Esophagus squamous epithelium (tissue), 4 donors: ENCODE measurements around the gene PRELID1.

Source experiments
- POLR2A ChIP-seq, 4 donors: fragments of 450-650 bp; IDR thresholded peaks; one replicate each; pipeline ENCODE4 v1.6.1; 2017; ENCODE audit warnings: antibody characterized with exemption in 4 of 4, mild to moderate bottlenecking in 4 of 4, moderate library complexity in 3 of 4
- TF ChIP-seq, protein P1 (sequence below), 6 experiments: fragments of 450-650 bp in 4 of 6; fragments of 200-600 bp in 2 of 6; sonication (generic) in 2 of 6; IDR thresholded peaks; one replicate each; pipeline ENCODE4 v1.5.1; 2016 to 2019; ENCODE audit warnings: antibody characterized with exemption in 6 of 6, mild to moderate bottlenecking in 4 of 6, moderate library complexity in 4 of 6

DNA sequence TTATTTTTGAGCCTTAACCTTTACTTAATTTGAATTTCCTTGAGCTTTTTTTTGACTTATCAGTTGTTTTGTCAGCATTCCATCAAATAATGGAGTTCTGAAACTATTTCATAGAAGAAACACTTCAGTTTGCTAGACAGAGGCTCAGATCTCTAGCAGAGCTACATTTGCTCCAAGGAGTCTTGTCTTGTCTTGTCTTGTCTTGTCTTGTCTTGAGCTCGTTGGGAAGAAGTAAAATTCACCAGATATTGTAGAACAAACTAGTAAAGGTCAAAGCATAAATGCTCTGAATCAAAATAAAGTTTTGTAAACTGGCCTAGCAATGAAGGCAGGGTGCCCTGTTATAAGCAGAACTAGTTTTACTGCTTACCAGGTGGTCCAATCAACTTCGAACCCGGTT is 33.6 kb upstream of the PRELID1 start:
- no peak for TF ChIP-seq POLR2A (IDR thresholded peaks at IDR 0.05)
- TF ChIP-seq, protein P1, sequence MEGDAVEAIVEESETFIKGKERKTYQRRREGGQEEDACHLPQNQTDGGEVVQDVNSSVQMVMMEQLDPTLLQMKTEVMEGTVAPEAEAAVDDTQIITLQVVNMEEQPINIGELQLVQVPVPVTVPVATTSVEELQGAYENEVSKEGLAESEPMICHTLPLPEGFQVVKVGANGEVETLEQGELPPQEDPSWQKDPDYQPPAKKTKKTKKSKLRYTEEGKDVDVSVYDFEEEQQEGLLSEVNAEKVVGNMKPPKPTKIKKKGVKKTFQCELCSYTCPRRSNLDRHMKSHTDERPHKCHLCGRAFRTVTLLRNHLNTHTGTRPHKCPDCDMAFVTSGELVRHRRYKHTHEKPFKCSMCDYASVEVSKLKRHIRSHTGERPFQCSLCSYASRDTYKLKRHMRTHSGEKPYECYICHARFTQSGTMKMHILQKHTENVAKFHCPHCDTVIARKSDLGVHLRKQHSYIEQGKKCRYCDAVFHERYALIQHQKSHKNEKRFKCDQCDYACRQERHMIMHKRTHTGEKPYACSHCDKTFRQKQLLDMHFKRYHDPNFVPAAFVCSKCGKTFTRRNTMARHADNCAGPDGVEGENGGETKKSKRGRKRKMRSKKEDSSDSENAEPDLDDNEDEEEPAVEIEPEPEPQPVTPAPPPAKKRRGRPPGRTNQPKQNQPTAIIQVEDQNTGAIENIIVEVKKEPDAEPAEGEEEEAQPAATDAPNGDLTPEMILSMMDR (IDR thresholded peaks at IDR 0.05): no peak
